Trophoblast cell (in vitro differentiated cells and primary cell): ENCODE data around the gene SPEF1.

ENCODE experiments used
- DNase-seq, 2 donors: peaks; one replicate each; pipeline ENCODE4 v3.0.0-alpha.2; 2016
- H2AFZ ChIP-seq: 2 replicates; pipeline ENCODE4 v1.6.1; 2013; ENCODE audit warnings: low read length, moderate library complexity, mild to moderate bottlenecking; ENCODE audit not compliant: insufficient read depth, poor library complexity
- H2AK5ac ChIP-seq: 2 replicates; pipeline ENCODE4 v1.6.1; 2013; ENCODE audit warnings: mild to moderate bottlenecking, low read length
- H2BK120ac ChIP-seq: 2 replicates; pipeline ENCODE4 v1.6.1; 2013; ENCODE audit warnings: low read length, mild to moderate bottlenecking, moderate library complexity; ENCODE audit not compliant: insufficient read depth, poor library complexity
- H2BK12ac ChIP-seq: 2 replicates; pipeline ENCODE4 v1.6.1; 2013; ENCODE audit warnings: mild to moderate bottlenecking, low read length, moderate library complexity
- H2BK5ac ChIP-seq: 2 replicates; pipeline ENCODE4 v1.6.1; 2013; ENCODE audit warnings: low read length, low read depth, moderate library complexity, mild to moderate bottlenecking; ENCODE audit not compliant: poor library complexity
- H3K14ac ChIP-seq: 2 replicates; pipeline ENCODE4 v1.6.1; 2013; ENCODE audit warnings: mild to moderate bottlenecking, low read length
- H3K18ac ChIP-seq: 2 replicates; pipeline ENCODE4 v1.6.1; 2013; ENCODE audit warnings: mild to moderate bottlenecking, low read length
- H3K23ac ChIP-seq: 2 replicates; pipeline ENCODE4 v1.6.1; 2013; ENCODE audit warnings: low read length
- H3K27ac ChIP-seq: 2 replicates; pipeline ENCODE4 v1.5.1; 2013; ENCODE audit warnings: low read depth, mild to moderate bottlenecking, inconsistent platforms, low read length, moderate library complexity
- H3K27me3 ChIP-seq: 2 replicates; pipeline ENCODE4 v1.6.1; 2013; ENCODE audit warnings: inconsistent platforms, mild to moderate bottlenecking, low read length, moderate library complexity; ENCODE audit not compliant: insufficient read depth
- H3K36me3 ChIP-seq, 2 experiments: 1 replicate in 1 of 2; 2 replicates in 1 of 2; pipeline ENCODE4 v1.6.1; 2013; ENCODE audit warnings: low read length in 2 of 2, mild to moderate bottlenecking in 2 of 2, moderate library complexity in 1 of 2; ENCODE audit not compliant: insufficient read depth in 2 of 2, control insufficient read depth in 1 of 2
- H3K4ac ChIP-seq: 2 replicates; pipeline ENCODE4 v1.6.1; 2013; ENCODE audit warnings: low read depth, mild to moderate bottlenecking, low read length, moderate library complexity
- H3K4me1 ChIP-seq, 2 experiments: 1 replicate in 1 of 2; 2 replicates in 1 of 2; pipeline ENCODE4 v1.6.1; 2013; ENCODE audit warnings: low read length in 2 of 2, mild to moderate bottlenecking in 2 of 2, moderate library complexity in 1 of 2; ENCODE audit not compliant: insufficient read depth in 2 of 2, control insufficient read depth in 1 of 2
- H3K4me2 ChIP-seq: 2 replicates; pipeline ENCODE4 v1.6.1; 2013; ENCODE audit warnings: inconsistent platforms, mild to moderate bottlenecking, low read length, moderate library complexity
- H3K4me3 ChIP-seq: 2 replicates; pipeline ENCODE4 v1.5.1; 2013; ENCODE audit warnings: mild to moderate bottlenecking, low read depth, low read length, inconsistent platforms
- H3K79me1 ChIP-seq: one replicate; pipeline ENCODE4 v1.6.1; 2013; ENCODE audit warnings: low read length
- H3K79me2 ChIP-seq: 2 replicates; pipeline ENCODE4 v1.6.1; 2013; ENCODE audit warnings: low read length, mild to moderate bottlenecking; ENCODE audit not compliant: control insufficient read depth, insufficient read depth, poor library complexity
- H3K9ac ChIP-seq: 2 replicates; pipeline ENCODE4 v1.6.1; 2013; ENCODE audit warnings: mild to moderate bottlenecking, low read length
- H3K9me3 ChIP-seq: 2 replicates; pipeline ENCODE4 v1.6.1; 2013; ENCODE audit warnings: low read depth, mild to moderate bottlenecking, control low read depth, inconsistent platforms, low read length; ENCODE audit not compliant: insufficient read depth
- H4K12ac ChIP-seq: 2 replicates; pipeline ENCODE4 v1.6.1; 2013; ENCODE audit warnings: low read depth, mild to moderate bottlenecking, low read length, moderate library complexity
- H4K8ac ChIP-seq: 2 replicates; pipeline ENCODE4 v1.6.1; 2013; ENCODE audit warnings: low read depth, mild to moderate bottlenecking, low read length, moderate library complexity
- H4K91ac ChIP-seq: one replicate; pipeline ENCODE4 v1.6.1; 2013; ENCODE audit warnings: low read depth, mild to moderate bottlenecking, low read length, moderate library complexity
- WGBS: extraction: QIAGEN DNeasy Blood & Tissue Kit; methylation state at CpG from one replicate; pipeline ENCODE4 v1.1.7; 2013; ENCODE audit warnings: missing lambda C conversion rate; ENCODE audit not compliant: insufficient read length, insufficient coverage; ENCODE audit errors: extremely low coverage; 5-methylcytosine and 5-hydroxymethylcytosine counted together

The SPEF1 gene

DNA sequence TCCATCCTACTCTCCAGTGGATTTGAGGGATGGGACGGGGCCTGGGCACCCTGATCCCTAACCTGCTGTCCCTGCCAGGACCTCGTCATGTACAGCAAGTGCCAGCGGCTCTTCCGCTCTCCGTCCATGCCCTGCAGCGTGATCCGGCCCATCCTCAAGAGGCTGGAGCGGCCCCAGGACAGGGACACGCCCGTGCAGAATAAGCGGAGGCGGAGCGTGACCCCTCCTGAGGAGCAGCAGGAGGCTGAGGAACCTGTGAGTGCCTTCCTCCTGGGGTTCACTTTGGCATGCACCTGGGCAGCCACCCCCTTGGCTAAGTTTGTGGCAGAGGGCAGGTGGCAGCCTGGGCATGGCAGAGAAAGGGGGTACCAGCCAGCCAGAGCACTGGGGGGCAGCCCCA lies 20.6 kb upstream of the SPEF1 start:
- no peak overlapping the region for H3K9ac ChIP-seq
- H3K79me2 ChIP-seq: no peaks in the 10 kb centered on the region
- H4K8ac ChIP-seq: no peak overlapping the region
- no peak overlapping the region for H2BK120ac ChIP-seq
- H3K23ac ChIP-seq: no peak overlapping the region
- no peak overlapping the region for H4K12ac ChIP-seq
- H3K4ac ChIP-seq: no peak overlapping the region
- H3K36me3 ChIP-seq: peaks cover 44 to 49% of the 10 kb centered on the region in 2 experiments
- no peak overlapping the region for H2AFZ ChIP-seq
- no peak overlapping the region for H2AK5ac ChIP-seq
- H2BK12ac ChIP-seq: no peak overlapping the region
- H3K4me3 ChIP-seq: no peak overlapping the region
- no peak overlapping the region for H3K18ac ChIP-seq
- no peak overlapping the region for H3K14ac ChIP-seq
- no peak overlapping the region for H2BK5ac ChIP-seq
- H3K27me3 ChIP-seq: no peaks in the 10 kb centered on the region
- no peak overlapping the region for H3K4me2 ChIP-seq
- no peak for DNase-seq
- H4K91ac ChIP-seq: no peak overlapping the region
- H3K27ac ChIP-seq: no peak overlapping the region
- peaks cover 13 to 17% of the 10 kb centered on the region in 2 experiments for H3K4me1 ChIP-seq
- H3K79me1 ChIP-seq: peaks cover 2% of the 10 kb centered on the region
- no peaks in the 10 kb centered on the region for H3K9me3 ChIP-seq
- WGBS: no CpG with 5 or more reads among the region's 13 CpGs

DNA sequence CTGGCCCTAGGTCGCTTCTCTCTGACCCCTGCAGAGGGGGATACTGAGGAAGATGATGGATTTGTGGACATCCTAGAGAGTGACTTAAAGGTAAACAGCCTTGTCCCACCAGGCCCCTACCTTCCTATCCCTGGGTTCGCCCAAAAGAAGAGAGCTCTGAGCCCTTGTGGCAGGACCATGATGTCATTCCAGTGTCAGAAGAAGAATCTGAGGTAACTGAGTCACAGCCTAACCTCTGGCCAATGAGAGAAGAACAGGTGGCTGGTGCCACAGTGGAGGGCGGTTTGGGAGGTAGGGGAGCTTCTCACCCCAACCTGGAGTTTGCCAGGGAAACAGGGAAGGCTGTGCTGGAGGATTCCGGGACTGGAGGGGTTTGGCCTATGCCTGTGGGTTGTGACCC lies 20.1 kb upstream of the SPEF1 start:
- Histone ChIP-seq H3K4me3 (no peak overlapping the region), H2BK5ac (no peak overlapping the region), H4K91ac (no peak overlapping the region), H2BK12ac (no peak overlapping the region), H3K4me2 (no peak overlapping the region), H3K18ac (no peak overlapping the region), H3K79me1 (peaks cover 6% of the 10 kb centered on the region), H3K14ac (no peak overlapping the region), H3K79me2 (peaks cover 3% of the 10 kb centered on the region), H3K23ac (no peak overlapping the region), H3K4me1 (peaks cover 18 to 22% of the 10 kb centered on the region in 2 experiments), H3K9ac (no peak overlapping the region), H3K4ac (no peak overlapping the region), H4K12ac (no peak overlapping the region), H2AFZ (no peak overlapping the region), H2BK120ac (no peak overlapping the region), H2AK5ac (no peak overlapping the region), H4K8ac (no peak overlapping the region), H3K36me3 (peaks cover 44 to 49% of the 10 kb centered on the region in 2 experiments), H3K27me3 (no peaks in the 10 kb centered on the region), H3K9me3 (no peaks in the 10 kb centered on the region), H3K27ac (no peak overlapping the region)
- WGBS: no CpG with 5 or more reads among the region's 4 CpGs
- no peak for DNase-seq

DNA sequence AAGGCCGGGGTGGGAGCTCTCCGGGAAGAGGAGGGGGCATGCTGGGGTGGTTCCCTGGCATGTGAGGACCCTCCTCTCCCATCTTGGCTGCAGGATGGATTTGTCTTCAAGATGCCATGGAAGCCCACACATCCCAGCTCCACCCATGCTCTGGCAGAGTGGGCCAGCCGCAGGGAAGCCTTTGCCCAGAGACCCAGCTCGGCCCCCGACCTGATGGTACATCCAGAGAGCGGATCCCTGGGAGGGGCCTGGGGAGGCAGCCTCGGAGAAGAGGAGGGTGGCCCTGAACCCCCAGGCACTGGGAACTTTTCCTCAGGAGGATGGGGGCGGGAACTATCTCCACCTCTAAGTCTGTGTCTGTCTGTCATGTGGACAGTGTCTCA lies 19.6 kb upstream of the SPEF1 start:
- H3K4me2 ChIP-seq: no peak overlapping the region
- peaks cover 5% of the 10 kb centered on the region for H3K79me1 ChIP-seq
- no peak overlapping the region for H3K18ac ChIP-seq
- no peak overlapping the region for H3K4me3 ChIP-seq
- no peak overlapping the region for H2BK120ac ChIP-seq
- no peak overlapping the region for H3K9ac ChIP-seq
- H2AFZ ChIP-seq: no peak overlapping the region
- no peak overlapping the region for H3K23ac ChIP-seq
- H4K12ac ChIP-seq: no peak overlapping the region
- H2BK12ac ChIP-seq: no peak overlapping the region
- H3K9me3 ChIP-seq: no peaks in the 10 kb centered on the region
- no peak overlapping the region for H3K14ac ChIP-seq
- no peak for DNase-seq
- WGBS: no CpG with 5 or more reads among the region's 8 CpGs
- no peak overlapping the region for H2BK5ac ChIP-seq
- H3K27me3 ChIP-seq: no peaks in the 10 kb centered on the region
- H3K4me1 ChIP-seq: peaks cover 18 to 19% of the 10 kb centered on the region in 2 experiments
- H3K27ac ChIP-seq: no peak overlapping the region
- H3K36me3 ChIP-seq: peaks cover 44 to 49% of the 10 kb centered on the region in 2 experiments
- H4K8ac ChIP-seq: no peak overlapping the region
- H3K79me2 ChIP-seq: peaks cover 3% of the 10 kb centered on the region
- H2AK5ac ChIP-seq: no peak overlapping the region
- no peak overlapping the region for H3K4ac ChIP-seq
- no peak overlapping the region for H4K91ac ChIP-seq

DNA sequence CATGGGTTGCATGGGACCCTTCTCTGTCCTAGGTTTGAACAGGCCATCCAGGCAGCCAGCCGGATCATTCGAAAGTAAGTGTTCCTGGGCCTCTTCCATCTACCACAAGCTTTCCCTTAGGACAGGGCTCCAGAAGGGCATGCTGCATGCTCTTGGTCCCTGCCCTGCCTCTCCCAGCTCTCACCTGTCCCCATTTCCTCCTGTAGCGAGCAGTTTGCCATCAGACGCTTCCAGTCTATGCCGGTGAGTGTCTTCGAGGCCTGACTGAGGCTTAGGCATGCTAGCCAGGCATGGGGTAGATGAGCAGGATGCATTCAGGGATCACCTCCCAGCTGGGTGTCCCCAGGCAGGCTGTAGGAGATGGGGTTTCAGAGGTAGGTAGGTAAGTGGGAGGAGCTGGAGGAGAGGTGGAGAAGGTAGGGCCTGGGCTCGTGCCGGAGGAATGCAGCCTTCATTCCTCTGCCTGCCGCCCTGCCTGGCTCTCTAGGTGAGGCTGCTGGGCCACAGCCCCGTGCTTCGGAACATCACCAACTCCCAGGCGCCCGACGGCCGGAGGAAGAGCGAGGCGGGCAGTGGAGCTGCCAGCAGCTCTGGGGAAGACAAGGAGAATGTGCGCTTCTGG lies 19.1 kb upstream of the SPEF1 start:
- Histone ChIP-seq H3K18ac (no peak overlapping the region), H4K12ac (no peak overlapping the region), H4K91ac (no peak overlapping the region), H2BK12ac (no peak overlapping the region), H3K9me3 (no peaks in the 10 kb centered on the region), H3K4me2 (no peak overlapping the region), H2BK120ac (no peak overlapping the region), H3K14ac (no peak overlapping the region), H3K27me3 (no peaks in the 10 kb centered on the region), H3K36me3 (peaks cover 44 to 49% of the 10 kb centered on the region in 2 experiments), H2AK5ac (no peak overlapping the region), H3K79me1 (peaks cover 9% of the 10 kb centered on the region), H3K79me2 (peaks cover 3% of the 10 kb centered on the region), H2BK5ac (no peak overlapping the region), H3K27ac (no peak overlapping the region), H3K4me3 (no peak overlapping the region), H3K9ac (no peak overlapping the region), H3K4me1 (peaks cover 19 to 21% of the 10 kb centered on the region in 2 experiments), H4K8ac (no peak overlapping the region), H3K4ac (no peak overlapping the region), H2AFZ (no peak overlapping the region), H3K23ac (no peak overlapping the region)
- no CpG with 5 or more reads among the region's 18 CpGs for WGBS
- DNase-seq: no peak
